CD4-positive, alpha-beta T cell treated with Interleukin-10 for 1 hour (primary cell): Measurements from ENCODE around the gene MKNK2.

Source experiments
- DNase-seq: peaks from one replicate; pipeline ENCODE4 v3.0.0-alpha.2; 2020

Gene MKNK2

DNA sequence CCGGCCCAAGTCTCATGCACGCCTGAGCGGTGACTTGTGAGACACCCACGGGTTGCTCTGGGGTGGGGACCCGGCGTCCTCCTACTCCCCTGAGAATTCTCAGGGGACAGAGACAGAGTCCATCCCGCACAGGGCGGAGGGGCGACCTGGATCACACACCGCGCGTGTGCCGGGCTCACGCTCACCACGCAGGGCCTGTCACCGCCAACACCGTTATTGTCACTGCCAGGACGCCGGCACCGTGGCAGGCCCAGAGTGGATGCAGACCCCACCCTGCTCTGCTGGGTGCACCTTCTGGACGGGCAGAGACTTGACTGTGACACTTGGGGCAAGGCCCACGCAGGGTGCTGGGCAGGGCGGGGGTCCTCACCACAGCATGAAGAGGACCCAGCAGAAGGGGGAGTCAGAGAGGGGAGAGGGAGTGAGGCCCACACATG, 28.8 kb upstream of the MKNK2 start:
- DNase-seq: no peak

DNA sequence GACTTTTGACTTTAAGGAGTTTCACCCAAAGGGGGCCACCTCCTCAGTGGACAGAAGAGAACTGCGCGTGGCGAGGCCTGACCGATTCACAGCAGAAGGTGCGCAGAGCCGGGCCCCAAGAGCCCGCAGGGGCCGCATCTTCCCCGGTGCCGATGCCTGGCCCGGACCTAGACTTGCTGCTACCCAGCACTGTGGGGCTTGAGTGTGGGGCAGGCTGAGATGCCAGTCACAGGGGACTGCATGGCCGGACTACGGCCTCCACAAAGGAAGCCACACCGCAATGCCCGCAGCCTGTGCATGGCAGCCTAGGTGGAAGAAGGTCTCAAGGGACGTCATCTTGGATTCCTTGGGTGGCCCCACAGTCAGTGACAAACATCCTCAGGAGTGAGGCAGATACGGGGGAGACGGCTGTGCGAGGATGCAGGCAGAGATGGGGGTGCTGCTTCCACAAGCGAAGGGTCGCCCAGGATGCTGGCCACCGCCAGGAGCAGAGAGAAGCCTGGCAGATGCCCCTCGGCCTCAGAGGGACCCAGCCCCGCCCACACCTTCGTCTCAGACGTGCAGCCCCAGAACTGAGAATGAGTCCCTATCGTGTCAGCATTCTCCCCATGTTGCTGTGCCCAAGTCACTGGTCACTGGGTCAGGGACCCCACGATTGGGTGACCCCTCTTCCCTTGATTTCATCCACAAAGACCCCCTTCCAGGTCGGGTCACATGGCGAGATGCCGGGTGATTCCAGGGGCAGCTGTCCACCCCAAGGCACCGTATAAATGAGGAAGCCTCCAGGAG, 28.2 kb upstream of the MKNK2 start:
- DNase-seq: no peak

DNA sequence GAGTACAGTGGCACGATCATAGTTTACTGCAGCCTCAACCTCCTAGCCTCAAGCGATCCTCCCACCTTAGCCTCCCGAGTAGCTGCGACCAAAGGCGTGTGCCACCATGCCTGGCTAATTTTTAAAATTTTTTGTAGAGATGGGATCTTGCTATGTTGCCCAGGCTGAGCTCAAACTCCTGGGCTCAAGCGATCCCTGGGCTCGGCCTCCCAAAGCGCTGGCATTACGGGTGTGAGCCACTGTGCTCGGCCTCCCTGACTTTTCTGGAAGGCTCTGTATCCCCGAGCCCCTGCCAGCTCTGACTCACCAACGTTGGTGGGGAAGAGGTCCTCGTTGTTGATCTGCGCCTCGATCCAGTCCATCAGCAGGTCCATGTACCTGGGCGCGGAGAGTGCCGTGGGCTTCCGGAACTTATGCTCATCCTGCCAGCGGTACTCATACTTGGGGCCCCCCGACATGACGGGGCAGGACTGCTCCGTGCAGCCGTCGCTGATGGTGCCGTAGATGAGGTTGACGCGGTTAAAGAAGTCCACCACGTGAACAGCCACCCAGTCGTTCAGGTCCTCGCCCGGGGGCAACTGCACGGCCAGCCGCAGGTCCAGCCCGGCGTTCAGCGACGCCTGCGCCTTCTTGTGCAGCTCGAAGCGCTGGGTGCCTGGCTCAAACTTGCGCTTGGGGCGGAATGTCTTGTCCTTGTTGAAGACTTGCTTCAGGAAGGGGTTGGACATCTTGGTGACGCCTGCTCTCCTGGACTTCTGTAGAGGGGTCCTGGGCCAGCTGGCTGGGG, 27.0 kb upstream of the MKNK2 start:
- no peak for DNase-seq

DNA sequence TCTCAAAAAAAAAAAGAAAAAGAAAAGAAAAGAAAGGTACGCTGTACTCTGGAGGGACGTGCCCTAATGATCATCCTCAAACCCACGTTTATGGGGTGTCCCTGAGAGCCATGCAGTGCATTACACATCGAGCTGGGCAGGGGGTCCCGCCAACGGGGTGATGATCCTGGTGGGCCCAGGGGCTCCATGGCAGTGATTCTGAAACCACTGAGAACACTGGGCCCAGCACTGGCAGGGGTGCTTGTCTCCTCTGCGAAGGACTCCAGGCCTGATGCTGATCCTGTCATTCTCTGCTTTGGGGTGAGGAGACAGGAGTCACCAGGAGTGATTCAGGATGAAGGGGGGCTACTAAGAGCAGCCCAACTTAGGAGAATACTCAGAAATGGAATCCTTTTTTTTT, 26.4 kb upstream of the MKNK2 start:
- no peak for DNase-seq

DNA sequence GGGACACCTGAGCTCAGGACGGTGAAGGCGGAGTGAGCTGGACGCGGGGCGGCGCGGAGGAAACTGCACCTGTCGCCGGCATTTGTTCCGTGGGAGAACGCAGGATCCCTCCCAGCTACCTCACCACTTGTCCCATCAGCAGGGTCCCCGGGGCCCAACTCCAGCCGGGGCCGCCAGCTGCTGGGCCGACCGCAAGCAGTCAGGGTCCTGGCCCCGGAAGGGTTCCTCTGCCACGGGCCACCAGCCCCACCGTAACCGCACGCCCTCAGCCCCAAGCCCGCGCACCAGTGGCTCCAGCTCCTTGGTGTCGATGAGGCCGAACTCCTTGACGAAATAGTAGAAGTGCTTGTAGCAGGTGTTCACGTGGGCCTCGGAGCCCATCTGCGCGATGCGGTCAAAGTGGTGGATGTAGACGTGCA, 25.5 kb upstream of the MKNK2 start:
- no peak for DNase-seq

DNA sequence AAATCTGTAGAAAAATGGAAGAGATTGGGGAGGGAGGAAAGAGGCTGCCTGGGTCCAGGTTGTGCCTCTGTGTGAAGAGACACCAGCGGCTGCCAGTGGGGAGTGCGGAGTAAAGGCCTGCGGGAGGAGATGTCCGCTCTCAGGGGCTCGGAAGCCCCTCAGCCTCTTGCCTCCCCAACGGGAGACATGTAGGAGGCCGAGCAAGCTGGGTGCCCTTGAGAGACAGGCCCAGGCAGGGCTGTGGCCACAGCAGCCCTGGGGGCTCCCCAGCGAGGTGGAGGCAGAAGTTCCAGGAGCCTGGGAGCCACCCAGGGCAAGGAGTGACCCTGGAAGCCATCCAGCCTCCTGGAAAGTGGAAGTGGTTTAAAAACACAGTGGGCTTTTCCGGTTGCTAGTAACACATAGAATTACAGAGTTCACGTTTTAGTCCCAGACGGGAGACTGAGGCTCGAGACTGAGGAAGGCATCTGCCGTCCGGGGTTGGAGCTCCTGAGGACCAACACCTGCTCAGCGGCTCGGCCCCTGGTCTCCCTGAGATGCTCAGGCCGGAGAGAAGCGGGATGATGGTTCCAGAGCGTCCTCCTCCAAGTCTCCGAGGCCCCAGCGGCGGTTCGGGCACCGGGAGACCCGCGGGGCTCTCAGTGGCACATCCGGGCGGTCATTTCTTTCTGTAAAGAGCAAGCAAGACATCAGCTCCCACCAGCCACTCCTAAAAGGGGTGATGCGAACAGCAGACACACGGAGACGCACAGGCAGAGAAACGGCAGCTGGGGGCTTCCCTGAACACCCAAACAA, 21.9 kb upstream of the MKNK2 start:
- DNase-seq: no peak

DNA sequence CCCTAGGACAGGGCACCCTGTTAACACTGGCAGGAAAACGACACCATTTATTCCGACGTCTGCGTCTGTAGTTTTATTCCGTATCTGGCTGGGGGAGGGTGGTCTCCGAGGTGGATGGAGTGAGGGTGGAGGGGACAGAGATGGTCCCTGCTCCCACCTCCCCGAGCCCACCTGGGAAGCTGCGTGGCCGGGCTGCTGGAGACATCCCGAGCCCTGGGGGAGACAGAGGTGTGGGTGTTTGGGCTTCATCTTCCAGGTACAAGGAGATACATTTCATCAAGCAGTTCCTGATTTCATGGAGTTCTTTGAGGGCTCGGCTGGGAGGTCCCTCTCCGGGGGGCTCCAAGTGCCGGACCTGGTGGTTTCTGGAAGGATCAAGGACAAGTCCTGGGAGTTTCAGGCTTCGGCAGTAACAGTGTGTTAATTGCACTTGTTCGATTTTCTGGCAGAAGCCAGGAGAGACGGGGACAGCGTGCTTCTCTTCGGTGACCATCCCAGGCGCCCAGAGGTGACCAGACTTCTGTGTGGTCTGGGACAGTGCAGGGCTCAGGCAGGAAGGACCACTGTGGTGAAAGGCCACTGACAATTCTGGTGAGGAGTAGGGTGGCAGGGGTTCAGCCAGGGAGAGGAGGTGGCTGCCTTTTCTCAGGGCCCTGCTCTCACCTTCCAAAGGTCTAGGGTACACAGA, 20.1 kb upstream of the MKNK2 start:
- DNase-seq: no peak

DNA sequence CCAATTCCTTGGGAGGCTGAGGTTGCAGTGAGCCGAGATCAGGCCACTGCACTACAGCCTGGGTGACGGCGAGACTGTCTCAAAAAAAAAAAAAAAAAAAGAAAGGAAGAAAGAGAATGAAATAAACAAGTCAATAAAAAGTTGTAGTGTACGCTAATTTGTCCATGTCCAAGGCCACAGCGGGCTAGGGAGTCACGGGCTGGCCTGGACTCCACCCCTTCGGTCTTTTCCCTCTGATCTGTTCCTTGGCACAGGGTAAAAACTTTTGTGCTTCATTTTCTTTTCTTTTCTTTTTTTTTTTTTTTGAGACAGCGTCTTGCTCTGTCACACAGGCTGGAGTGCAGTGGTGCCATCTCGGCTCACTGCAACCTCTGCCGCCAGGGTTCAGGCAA, 19.4 kb upstream of the MKNK2 start:
- DNase-seq: no peak

DNA sequence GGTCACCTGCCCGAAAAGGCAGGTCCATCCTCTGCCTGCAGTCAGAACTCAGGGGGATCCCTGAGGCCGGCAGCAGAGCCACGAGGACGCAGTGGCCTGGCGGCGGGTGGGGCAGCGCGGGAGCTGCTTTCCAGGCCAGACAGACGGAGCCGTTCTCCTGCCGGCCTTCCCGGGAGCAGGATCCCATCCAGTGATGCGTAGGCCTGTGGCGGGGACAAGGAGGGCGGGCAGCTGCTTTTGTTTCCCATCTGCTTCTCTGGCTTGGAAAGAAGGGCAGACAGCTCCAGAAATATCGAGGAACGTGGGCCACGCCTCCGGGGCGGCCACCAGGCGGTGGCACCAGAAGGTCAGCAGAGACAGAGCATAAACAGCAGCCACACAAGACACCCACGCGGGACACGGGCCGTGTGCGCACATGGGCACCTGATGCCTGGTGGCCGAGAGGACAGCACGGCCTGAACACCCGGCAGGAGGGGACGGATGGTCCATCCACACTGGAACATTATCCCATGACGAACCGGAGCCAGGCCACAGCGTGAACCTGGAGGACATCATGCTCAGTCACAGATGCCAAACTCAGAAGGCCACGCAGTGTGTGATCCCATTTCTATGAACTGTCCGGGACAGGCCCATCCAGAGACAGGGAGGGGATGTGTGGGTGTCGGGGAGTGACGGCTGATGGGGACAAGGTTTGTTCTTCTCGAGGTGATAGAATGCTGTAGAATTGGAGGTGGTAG, 13.9 kb upstream of the MKNK2 start:
- no peak for DNase-seq

DNA sequence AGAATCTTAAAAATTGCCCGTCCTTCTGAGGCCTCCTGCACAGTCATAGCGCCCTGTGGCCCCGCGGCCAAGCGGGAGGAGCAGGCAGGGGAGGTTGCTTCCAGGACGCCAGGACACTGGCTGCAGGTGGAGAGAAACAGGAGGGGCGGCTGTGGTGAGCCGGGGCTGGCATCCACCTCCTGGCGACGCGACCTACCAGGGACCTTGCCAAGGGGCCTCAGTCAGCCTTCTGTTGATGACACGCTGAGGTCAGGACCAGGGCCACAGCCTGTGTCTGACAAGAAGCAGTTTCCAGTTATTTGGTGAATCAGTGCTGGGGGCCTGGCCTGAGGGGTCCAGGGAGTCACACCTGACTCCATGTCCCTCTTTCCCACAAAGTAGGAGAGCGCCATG, 13.3 kb upstream of the MKNK2 start:
- no peak for DNase-seq

DNA sequence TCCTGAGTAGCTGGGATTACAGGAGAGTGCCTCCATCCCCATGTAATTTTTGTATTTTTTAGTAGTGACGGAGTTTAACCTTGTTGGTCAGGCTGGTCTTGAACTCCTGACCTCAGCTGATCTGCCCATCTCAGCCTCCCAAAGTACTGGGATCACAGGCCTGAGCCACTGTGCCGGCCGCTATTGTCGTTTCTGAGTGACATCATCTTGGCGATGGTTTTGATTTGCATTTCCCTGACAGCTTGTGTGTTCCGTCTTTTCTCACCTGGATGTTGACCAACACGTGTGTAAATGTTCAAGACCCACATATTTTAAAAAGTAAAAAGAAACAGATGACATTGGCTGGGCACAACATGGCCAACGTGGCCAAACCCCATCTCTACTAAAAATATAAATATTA, 12.8 kb upstream of the MKNK2 start:
- no peak for DNase-seq

DNA sequence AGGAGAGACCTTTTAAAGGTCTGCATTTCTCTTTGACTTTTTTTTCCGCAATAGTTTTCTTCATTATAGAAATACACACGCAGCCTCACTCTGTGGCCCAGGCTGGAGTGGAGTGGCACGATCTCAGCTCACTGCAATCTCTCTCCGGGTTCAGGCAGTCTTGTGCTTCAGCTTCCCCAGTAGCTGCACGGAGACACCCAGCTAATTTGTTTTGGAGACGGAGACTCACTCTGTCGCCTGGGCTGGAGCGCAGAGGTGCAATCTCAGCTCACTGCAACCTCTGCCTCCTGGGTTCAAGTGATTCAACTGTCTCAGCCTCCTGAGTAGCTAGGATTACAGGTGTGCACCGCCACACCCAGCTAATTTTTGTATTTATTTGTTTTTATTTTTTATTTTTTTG, 11.7 kb upstream of the MKNK2 start:
- no peak for DNase-seq

DNA sequence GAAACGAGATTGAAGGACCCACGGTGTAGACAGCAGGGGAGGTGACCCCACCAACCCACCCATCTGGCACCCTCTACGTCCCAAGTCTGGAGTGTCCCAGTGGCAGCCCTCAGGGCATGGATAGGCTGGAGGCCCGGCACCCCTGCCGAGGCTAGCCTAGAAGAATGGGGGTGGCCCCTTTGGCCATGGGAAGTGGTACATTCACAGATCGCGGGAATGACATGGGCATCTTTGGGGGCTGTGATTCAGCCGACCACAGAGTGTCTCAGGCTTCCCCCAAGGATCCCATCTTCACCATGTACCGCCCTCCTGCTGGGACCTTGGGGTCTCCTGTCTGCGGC, 11.3 kb upstream of the MKNK2 start:
- no peak for DNase-seq

DNA sequence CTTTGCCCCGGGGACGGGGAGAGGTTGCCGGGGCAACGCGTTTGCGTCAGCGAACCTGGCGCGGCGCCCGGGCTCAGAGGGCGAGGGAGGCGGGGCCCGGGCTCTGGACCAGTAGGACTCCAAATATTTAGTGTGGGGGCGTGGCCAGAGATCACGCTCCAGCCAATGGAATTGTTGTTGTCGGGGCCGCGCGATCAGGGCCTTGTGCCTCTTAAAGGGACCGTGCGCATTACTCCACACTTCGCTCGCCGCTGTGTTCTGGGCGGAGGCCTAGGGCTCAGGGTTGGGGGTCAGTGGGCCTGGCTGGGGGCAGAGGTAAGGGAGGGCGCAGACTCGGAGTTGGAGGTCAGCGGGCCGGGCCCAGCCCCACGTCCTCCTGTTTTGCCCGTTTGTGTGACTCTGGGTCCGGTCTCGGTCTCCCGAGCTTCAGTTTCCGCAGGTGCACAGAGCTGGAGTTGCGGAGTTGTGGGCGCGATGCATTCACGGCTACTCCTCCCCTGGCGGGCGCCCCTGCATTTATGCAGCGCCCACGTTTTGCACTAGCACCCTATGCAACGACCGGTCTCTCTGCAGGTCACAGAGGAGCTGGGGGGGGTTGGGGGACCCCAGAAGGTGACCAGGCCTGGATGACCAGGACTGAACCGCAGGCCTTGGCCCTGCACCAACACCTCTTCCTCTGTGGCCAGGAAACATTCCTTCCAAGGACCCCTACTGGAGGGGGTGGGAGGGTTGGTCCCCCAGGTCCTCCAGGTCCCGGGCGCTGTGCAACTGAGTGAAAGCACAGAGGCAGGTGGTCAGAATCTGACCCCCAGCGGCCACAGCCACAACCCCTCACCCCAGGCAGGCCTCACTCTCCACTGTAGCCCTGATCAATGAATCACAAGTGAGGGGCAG, 10.7 kb upstream of the MKNK2 start:
- peak; percentile 99 for DNase-seq

DNA sequence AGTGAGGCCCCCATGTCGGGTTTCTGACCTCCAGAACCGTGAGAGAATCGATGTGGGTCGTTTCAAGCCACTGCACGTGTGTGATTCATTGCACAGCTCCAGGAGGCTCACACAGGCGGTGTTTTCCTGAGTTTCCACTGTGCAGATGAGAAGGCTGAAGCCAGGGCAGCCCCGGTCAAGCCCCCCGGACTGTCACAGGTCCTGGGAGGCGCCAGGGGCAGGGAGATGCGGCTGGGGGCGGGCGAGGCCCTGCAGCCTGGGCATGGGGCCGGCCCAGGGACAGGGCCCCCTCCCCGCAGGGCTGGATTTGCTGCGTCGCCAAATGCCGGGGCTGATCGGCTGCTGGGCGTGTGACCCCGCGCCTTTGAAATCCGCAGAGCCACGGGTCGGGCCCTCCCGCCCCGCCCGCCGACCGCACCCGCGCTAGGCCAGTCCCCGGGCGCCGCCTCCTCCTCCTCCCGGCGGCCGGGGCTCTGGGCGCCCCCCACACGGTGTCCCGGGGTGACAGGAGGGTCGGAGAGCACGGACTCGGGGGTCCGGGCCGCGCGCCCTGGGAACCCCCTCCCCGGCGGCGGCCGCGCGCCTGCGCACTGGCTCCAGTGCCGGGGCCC, 9.9 kb upstream of the MKNK2 start:
- no peak for DNase-seq

DNA sequence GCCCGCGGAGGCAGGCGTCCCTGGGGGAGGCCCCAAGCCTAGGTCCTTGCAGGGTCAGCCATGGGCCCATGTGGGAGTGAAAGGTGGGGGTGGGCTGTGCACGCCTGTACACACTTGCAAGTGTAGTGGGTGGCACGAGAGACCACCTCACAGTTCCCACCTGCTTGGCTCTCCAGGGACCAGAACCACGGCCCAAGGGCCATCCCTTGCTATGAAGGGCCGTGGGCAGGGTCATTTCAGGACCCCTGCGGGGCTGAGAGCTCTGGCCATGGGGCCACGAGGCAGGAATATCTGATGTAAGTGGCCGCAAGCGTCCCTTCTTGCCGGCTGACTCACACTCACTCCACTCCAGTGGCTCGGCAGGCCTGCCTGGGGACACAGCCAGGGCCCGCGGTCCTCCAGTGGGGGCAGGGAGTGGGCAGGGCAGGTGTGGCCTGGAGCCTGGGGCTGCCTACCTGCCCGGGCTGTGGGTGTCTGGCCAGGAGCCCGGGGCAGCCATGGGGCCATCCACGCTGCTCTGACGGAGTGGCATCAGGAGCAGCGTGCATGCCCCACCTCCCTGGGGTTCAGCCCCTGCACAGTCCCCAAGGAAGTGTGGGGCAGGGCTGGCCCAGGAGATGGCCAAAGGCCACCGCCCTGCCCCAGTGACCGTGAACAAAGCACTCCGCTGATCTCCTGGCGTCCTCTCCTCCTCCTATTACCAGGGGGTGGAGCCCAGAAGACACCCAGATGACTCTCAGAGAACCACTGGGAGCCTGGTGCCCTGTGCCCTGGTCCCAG, 8.6 kb upstream of the MKNK2 start:
- DNase-seq: no peak

DNA sequence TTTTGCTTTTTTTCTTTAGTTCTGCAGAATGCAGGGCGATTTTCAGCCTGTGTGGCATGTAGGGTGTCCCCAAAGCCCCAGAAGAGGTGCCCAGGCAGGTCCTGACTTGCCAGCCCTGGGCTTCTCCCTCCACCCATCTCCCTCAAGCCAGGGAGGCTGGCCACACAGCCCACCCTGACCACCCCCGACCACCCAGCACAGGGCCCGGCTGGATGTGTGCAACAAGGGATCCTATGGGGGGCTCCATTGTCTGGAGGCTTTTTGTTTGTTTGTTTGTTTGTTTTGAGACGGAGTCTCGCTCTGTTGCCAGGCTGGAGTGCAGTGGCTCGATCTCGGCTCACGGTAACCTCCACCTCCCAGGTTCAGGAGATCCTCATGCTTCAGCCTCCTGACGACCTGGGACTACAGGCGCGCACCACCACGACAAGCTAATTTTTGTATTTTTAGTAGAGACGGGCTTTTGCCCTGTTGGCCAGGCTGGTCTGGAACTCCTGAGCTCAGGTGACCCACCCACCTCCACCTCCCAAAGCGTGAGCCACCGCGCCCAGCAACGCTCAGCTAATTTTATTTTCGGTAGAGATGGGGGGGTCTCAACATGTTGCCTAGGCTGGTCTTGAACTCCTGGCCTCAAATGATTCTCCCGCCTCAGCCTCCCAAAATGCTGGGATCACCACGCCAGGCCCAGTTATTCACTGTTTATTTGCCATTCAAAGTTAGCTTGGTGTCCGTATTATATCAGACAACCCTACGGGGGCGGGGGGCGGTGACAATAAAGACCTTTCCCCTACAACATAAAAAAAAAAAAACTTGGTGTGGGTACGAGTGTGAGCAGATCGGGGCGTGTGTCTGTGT, 7.8 kb upstream of the MKNK2 start:
- no peak for DNase-seq

DNA sequence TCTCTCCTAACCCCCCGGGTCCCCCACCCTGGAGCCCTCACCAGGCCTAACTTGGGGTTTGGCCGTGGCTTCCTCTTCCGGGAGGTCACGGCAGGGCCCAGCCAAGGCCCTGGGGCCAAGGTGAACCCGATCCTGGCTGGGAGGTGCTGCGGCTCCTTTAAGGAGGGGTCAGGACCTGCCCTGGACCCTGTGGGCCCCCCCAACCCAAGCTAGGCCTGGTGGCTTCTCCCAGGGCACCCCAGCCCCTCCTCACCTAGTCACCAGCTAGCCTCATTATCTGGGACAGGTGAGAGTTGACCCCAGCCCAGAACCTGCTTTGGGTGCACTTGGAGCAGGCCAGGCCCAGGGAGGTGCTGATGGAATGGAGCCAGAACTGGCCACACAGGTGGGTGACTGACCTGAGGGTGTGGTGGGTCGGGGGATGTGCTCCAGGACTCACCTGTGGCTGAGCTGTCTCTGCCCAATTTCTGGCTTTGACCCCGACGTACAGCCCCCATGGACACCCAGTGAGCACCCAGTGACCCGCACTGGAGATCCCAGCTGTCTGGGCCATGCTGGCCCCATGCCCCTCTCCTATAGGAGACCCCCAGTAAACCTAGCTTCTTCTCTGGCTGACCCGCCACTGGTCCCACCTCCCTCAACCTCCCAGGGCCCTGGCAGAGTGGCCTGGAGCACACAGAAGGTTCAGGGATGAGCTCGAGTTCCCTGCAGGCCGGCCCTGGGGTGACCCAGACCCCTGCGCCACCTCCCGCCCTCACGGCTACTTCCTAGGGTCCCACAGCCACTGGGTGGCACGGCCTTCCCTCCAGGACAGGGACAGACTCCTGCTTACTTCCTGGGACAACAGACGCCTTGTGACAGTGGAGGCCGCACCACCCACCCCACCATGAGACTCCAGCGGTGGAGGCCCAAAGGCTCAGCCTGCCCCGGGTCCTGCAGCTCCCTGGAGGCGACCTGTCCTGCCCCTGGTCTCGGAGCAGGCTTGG, 6.7 kb upstream of the MKNK2 start:
- no peak for DNase-seq
